Muscle of leg (tissue), 11 donors: Measurements from ENCODE around the gene DGKZ. TPM values are rescaled to one million over a fixed set of nuclear protein-coding genes. Genes with fewer than 3 reads are reported as not detected.

Experiments
- DNase-seq: peaks from one replicate; pipeline ENCODE4 v3.0.0; 2013
- H3K27ac ChIP-seq: one replicate; pipeline ENCODE4 v1.5.1; 2013; ENCODE audit warnings: mild to moderate bottlenecking, low read length, control low read depth
- H3K27me3 ChIP-seq: one replicate; pipeline ENCODE4 v1.6.1; 2013; ENCODE audit warnings: low read length; ENCODE audit not compliant: control insufficient read depth, insufficient read depth
- H3K36me3 ChIP-seq: one replicate; pipeline ENCODE4 v1.6.1; 2013; ENCODE audit warnings: low read length; ENCODE audit not compliant: control insufficient read depth, insufficient read depth
- H3K4me1 ChIP-seq: one replicate; pipeline ENCODE4 v1.6.1; 2013; ENCODE audit warnings: low read length; ENCODE audit not compliant: control insufficient read depth, insufficient read depth
- H3K4me3 ChIP-seq: one replicate; pipeline ENCODE4 v1.5.1; 2013; ENCODE audit warnings: low read length, control low read depth
- H3K9me3 ChIP-seq: replicated peaks from 2 replicates; pipeline ENCODE4 v1.6.1; 2013; ENCODE audit warnings: low read depth, low read length; ENCODE audit not compliant: control insufficient read depth
- whole genome bisulfite sequencing: methylation state at CpG from one replicate; pipeline ENCODE4 v1.1.5; 2013; ENCODE audit warnings: missing lambda C conversion rate; ENCODE audit not compliant: insufficient coverage; 5-methylcytosine and 5-hydroxymethylcytosine counted together
- polyA plus RNA-seq, 8 donors: library from polyadenylated mRNA; unstranded; fragments of 120-200 nt; gene quantifications; one replicate each; pipeline versions ENCODE4 v1.2.1 to v1.2.3, GENCODE V29; 2013; ENCODE audit warnings: inconsistent platforms in 1 of 8, low replicate concordance in 1 of 8; ENCODE audit not compliant: insufficient read length in 8 of 8, insufficient read depth in 1 of 8
- total RNA-seq: library from RNA; stranded (reverse); fragments of 120-200 nt; gene quantifications from one replicate; pipeline ENCODE4 v1.2.4, GENCODE V29; 2013

The DGKZ gene
- total and polyA plus RNA-seq, 9 donors: 42.5 to 86.8 (median 72.6) TPM

DNA sequence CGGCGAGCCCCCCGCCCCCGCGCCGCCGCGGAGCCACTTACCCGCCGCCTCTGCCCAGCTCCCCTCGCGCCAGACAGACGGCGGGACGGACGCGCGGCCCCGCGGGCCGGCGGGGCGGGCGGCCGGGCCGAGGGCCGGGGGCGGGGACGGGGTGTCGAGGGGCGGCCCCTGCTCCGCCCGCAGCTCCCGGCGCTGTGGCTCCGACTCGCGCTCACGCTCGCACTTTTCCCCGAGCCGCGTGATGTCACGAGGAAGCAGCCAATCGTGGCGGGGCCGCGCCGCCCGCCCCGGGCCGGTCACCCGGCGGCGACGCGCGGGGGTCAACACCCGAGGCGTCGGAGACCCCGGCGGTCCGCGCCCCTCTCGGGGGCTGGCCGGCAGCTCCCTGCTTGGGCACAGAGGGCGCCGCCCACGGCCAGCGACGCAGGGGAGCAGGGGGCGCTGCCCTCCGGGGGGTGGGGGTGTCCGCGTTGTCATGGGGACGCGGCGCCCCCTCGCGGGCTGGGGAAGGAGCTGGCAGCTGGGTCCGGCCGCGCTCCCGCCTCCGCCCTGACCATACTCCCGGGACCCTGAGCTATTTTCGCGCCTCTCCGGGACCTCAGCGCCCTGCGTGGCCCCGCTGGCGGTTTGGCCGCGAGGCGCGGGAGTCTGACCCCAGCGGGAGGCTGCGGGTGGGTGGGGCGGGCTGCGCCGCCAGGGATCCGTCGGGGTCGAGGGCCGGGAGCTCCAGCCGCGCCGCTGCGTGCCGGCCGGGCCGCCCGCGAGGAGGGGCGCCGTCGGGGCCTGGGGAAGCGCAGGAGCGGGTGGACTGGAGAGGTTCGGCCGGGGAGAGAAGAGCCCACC is 44.5 kb downstream of the DGKZ start, which contains the start of gene CHRM4:
TSS of gene CHRM4 (minus strand) at position 199 of the 843 bp plus-strand sequence. CDS start 5,219 bp downstream, outside the sequence.
- Histone ChIP-seq H3K27ac (no peak within 1 kb of the TSS), H3K36me3 (peaks cover 10% of the 10 kb centered on the region), H3K4me3 (peak within 1 kb of the TSS; percentile 18), H3K27me3 (peaks cover 56% of the 10 kb centered on the region), H3K4me1 (peaks cover 33% of the 10 kb centered on the region), H3K9me3 (no peaks in the 10 kb centered on the region)
- DNase-seq: peak; percentile 47
- WGBS: under 1% methylated on average over 123 of the region's 123 CpGs

GRCh38 chr11:46392421-46393230 is 45.4 kb downstream of the DGKZ start:
- Histone ChIP-seq H3K36me3 (peaks cover 18% of the 10 kb centered on the region), H3K4me1 (peaks cover 32% of the 10 kb centered on the region), H3K9me3 (no peaks in the 10 kb centered on the region), H3K4me3 (peak overlapping the region; percentile 18), H3K27ac (no peak overlapping the region), H3K27me3 (peaks cover 47% of the 10 kb centered on the region)
- WGBS: under 1% methylated on average over 50 of the region's 71 CpGs
- peak; percentile 91 for DNase-seq

DNA sequence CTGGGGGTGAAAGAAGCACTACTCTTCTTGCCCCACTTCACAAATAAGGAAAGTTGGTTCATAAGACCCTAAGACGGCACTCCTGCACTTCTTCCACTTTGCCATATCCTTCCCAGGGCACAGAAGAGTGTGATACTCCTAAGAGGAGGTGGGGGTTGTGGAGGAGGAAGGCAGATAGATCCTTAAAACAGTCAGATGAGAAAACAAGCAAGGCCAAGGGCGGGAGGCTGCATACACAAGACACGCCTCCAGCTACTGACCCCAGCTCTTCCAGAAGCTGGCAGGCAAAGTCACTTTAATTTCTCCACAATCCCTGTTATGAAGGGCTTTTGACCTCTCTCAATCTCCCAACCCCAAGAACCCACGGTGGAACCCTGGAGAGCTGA is 46.0 kb downstream of the DGKZ start:
- peaks cover 24% of the 10 kb centered on the region for H3K36me3 ChIP-seq
- no CpG with 5 or more reads among the region's 4 CpGs for WGBS
- H3K4me3 ChIP-seq: no peak overlapping the region
- peaks cover 27% of the 10 kb centered on the region for H3K4me1 ChIP-seq
- peaks cover 41% of the 10 kb centered on the region for H3K27me3 ChIP-seq
- no peak overlapping the region for H3K27ac ChIP-seq
- H3K9me3 ChIP-seq: no peaks in the 10 kb centered on the region
- no peak for DNase-seq

- Histone ChIP-seq H3K27ac (no peak overlapping the region), H3K9me3 (no peaks in the 10 kb centered on the region), H3K36me3 (peaks cover 25% of the 10 kb centered on the region), H3K27me3 (peaks cover 36% of the 10 kb centered on the region), H3K4me3 (no peak overlapping the region), H3K4me1 (peaks cover 27% of the 10 kb centered on the region)
- DNase-seq: no peak
- 83% methylated on average over 3 of the region's 4 CpGs for WGBS
These were observed 46.5 kb downstream of the DGKZ start for GRCh38 chr11:46393759-46394158.

DNA sequence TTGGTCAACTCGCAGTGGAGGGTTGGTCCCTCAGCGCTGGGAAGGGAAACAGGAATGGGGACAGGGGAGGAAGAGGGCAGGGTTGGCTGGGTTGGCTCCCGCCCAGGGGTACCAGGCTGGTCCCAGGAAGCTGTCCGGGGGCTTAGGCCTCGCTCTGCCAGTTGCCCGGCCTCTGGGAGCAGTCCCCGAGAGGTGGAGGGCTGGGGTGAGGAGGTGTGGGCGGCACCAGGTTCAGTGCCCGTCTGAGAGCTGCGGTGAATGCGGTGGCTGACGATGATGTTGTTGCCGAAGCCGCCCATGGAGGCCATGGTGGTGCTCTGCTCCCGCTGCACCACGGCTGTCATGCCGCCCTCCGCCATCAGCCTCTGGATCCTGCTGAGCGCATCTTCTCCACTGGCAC is 50.3 kb downstream of the DGKZ start:
- Histone ChIP-seq H3K27me3 (peaks cover 7% of the 10 kb centered on the region), H3K4me3 (no peak overlapping the region), H3K36me3 (peaks cover 28% of the 10 kb centered on the region), H3K27ac (no peak overlapping the region), H3K9me3 (no peaks in the 10 kb centered on the region), H3K4me1 (peaks cover 8% of the 10 kb centered on the region)
- DNase-seq: no peak
- WGBS: 92% methylated on average over 14 of the region's 19 CpGs

GRCh38 chr11:46402957-46403902 is 56.0 kb downstream of the DGKZ start:
- Histone ChIP-seq H3K4me3 (no peak overlapping the region), H3K9me3 (no peaks in the 10 kb centered on the region), H3K27ac (no peak overlapping the region), H3K4me1 (no peaks in the 10 kb centered on the region), H3K27me3 (no peaks in the 10 kb centered on the region), H3K36me3 (peaks cover 35% of the 10 kb centered on the region)
- 31% methylated on average over 3 of the region's 6 CpGs for WGBS
- no peak for DNase-seq

DNA sequence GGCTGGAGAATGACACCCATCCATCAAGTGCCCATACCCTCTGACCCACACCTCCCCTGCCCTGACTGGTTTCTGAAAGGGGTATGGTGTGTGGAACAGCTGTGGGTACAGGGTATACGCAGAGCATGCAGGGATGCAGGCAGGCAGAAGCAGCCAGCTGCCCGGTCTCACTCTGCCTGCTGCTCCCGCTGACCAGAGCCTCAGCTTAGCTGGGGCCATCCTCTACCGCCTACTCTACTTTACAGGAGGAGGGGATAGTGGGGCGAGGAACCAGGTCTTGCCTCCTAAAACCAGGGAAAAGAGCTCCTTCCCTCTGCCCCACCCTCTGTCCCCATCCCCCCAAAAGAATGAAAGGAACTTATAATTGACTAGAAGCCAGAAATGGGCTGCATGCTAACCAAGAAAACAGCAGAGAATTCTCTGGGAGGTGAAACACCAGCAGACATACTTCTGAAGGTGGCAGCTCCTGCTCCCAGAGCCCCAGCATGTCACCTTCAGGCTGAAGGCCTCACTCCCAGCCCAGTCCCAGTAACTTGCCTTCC is 57.3 kb downstream of the DGKZ start:
- H3K9me3 ChIP-seq: no peaks in the 10 kb centered on the region
- peaks cover 44% of the 10 kb centered on the region for H3K36me3 ChIP-seq

GRCh38 chr11:46407635-46408034 is 60.4 kb downstream of the DGKZ start:
- no peaks in the 10 kb centered on the region for H3K4me1 ChIP-seq
- no peak for DNase-seq
- H3K27ac ChIP-seq: no peak overlapping the region
- no peak overlapping the region for H3K4me3 ChIP-seq
- H3K9me3 ChIP-seq: no peaks in the 10 kb centered on the region
- H3K36me3 ChIP-seq: peaks cover 49% of the 10 kb centered on the region
- H3K27me3 ChIP-seq: no peaks in the 10 kb centered on the region
- whole genome bisulfite sequencing: 62% methylated on average over 9 of the region's 10 CpGs

More for the DNA sequence above, 57.3 kb downstream of the DGKZ start:
- Histone ChIP-seq H3K27me3 (no peaks in the 10 kb centered on the region), H3K4me1 (no peaks in the 10 kb centered on the region), H3K4me3 (no peak overlapping the region), H3K27ac (no peak overlapping the region)
- DNase-seq: no peak
- WGBS: no CpG with 5 or more reads among the region's 5 CpGs

DNA sequence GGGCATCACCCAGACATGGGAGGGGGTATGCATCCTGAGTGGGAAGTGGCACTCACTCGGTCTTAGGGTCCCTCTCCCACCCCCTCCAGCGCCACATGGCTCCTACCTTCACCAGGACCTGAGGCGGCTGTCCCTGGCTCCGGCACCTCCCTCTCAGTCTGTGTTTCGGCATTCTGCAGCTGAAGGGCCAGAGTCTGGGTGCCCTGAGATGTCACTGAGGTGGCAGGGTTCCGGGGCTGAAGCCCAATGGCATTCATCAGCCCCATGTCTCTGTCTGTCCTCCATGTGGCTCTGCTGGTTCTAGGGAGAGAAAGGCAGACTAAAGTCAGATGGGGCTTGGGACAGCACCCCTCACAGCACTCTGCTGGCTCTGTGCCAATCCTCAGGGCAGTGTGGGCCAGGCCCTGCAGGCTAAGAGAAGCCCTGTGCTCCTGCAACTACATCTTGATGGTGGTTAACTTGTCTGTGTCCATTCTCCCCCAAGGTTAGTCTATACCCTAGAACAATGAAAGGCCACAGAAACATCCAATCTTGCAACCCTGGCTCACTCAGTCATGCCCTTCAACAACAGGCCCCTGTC is 61.2 kb downstream of the DGKZ start:
- H3K27me3 ChIP-seq: no peaks in the 10 kb centered on the region
- H3K27ac ChIP-seq: no peak overlapping the region
- 96% methylated on average over 5 of the region's 6 CpGs for WGBS
- no peaks in the 10 kb centered on the region for H3K9me3 ChIP-seq
- no peak for DNase-seq
- no peaks in the 10 kb centered on the region for H3K4me1 ChIP-seq
- H3K36me3 ChIP-seq: peaks cover 52% of the 10 kb centered on the region
- no peak overlapping the region for H3K4me3 ChIP-seq
